GM12878 (cell line): ENCODE results near the gene TAAR9. TPM values are rescaled to one million over a fixed set of nuclear protein-coding genes. Genes with fewer than 3 reads are reported as not detected.

Source experiments
- ATAC-seq: fragments of 200-7000 bp; cut with Tn5 transposase; 3 replicates; pipeline ENCODE4 v1.9.1; 2020; ENCODE audit warnings: mild to moderate bottlenecking, moderate library complexity
- BruUV-seq: library from RNA; stranded (reverse); fragments of 400-500 nt; replicated peaks from 2 replicates; lab custom pipeline; 2021; lab: Mats Ljungman, UMichigan
- CTCF ChIA-PET: fragments of 300-600 bp; sonication (Branson Sonifier 250); formaldehyde crosslinking; extraction: SDS; loops from one replicate; lab custom pipeline; 2021; ENCODE audit warnings: inconsistent platforms; lab: Yijun Ruan, JAX
- POLR2A ChIA-PET: fragments of 350-600 bp; formaldehyde crosslinking; extraction: SDS; loops from one replicate; lab custom pipeline; 2021; ENCODE audit warnings: inconsistent platforms; lab: Charles Lee
- RAD21 ChIA-PET: fragments of 300-600 bp; sonication (Branson Sonifier 250); formaldehyde crosslinking; loops from one replicate; lab custom pipeline; 2023; ENCODE audit warnings: antibody characterized with exemption; ENCODE audit not compliant: unreplicated experiment; lab: Charles Lee
- SMC1A ChIA-PET: fragments of 300-600 bp; sonication (Branson Sonifier 250); formaldehyde crosslinking; loops from one replicate; lab custom pipeline; 2023; ENCODE audit not compliant: unreplicated experiment, uncharacterized antibody; lab: Charles Lee
- DNase-seq: peaks from one replicate; pipeline ENCODE4 v3.0.0-alpha.2; 2011; ENCODE audit warnings: low read depth, low spot score
- FAIRE-seq: peaks from 3 replicates; lab custom pipeline; 2011; peaks lifted over from hg19 to GRCh38; lab: Jason Lieb, UNC
- H2AFZ ChIP-seq: 2 replicates; pipeline ENCODE4 v1.6.0; 2011; ENCODE audit warnings: low read depth, low read length, control low read depth; ENCODE audit not compliant: control insufficient read depth
- H3K27ac ChIP-seq: 2 replicates; pipeline ENCODE4 v1.5.1; 2011; ENCODE audit warnings: control low read depth; ENCODE audit not compliant: control insufficient read depth, insufficient read depth
- H3K27me3 ChIP-seq, 2 experiments: replicated peaks in 1 of 2; 2 replicates each; pipeline versions ENCODE4 v1.6.0 to v1.6.1; 2011; ENCODE audit warnings: low read length in 1 of 2; ENCODE audit not compliant: control insufficient read depth in 2 of 2, insufficient read depth in 2 of 2
- H3K36me3 ChIP-seq, 2 experiments: 2 replicates each; pipeline ENCODE4 v1.5.1; 2011; ENCODE audit warnings: low read length in 1 of 2; ENCODE audit not compliant: control insufficient read depth in 2 of 2, insufficient read depth in 2 of 2
- H3K4me1 ChIP-seq: 2 replicates; pipeline ENCODE4 v1.6.1; 2011; ENCODE audit warnings: mild to moderate bottlenecking, low read length, moderate library complexity, mixed read lengths; ENCODE audit not compliant: control insufficient read depth, insufficient read depth
- H3K4me2 ChIP-seq: 2 replicates; pipeline ENCODE4 v1.6.0; 2011; ENCODE audit warnings: control low read depth; ENCODE audit not compliant: control insufficient read depth, insufficient read depth
- H3K4me3 ChIP-seq: fragments of 200-600 bp; sonication (generic); 2 replicates; pipeline ENCODE4 v1.5.1; 2016
- H3K79me2 ChIP-seq: 2 replicates; pipeline ENCODE4 v1.6.0; 2011; ENCODE audit warnings: low read length; ENCODE audit not compliant: control insufficient read depth, insufficient read depth
- H3K9ac ChIP-seq: 2 replicates; pipeline ENCODE4 v1.8.0; 2011; ENCODE audit warnings: low read length, control low read depth, mixed read lengths; ENCODE audit not compliant: control insufficient read depth, insufficient read depth
- H3K9me3 ChIP-seq: replicated peaks from 3 replicates; pipeline ENCODE4 v1.5.1; 2011; ENCODE audit warnings: mild to moderate bottlenecking, low read length; ENCODE audit not compliant: control insufficient read depth, insufficient read depth
- H4K20me1 ChIP-seq: 2 replicates; pipeline ENCODE4 v1.6.0; 2011; ENCODE audit not compliant: control insufficient read depth, insufficient read depth
- ETV6 ChIP-seq, 2 experiments: fragments of 450-650 bp in 1 of 2; IDR thresholded peaks in 1 of 2; conservative IDR thresholded peaks in 1 of 2; 2 replicates each; pipeline ENCODE4 v1.6.1; 2014; ENCODE audit warnings: antibody characterized with exemption in 1 of 2, borderline replicate concordance in 1 of 2, low read depth in 1 of 2, mild to moderate bottlenecking in 1 of 2, moderate library complexity in 1 of 2
- MEF2B ChIP-seq: fragments of 450-650 bp; IDR thresholded peaks from 2 replicates; pipeline ENCODE4 v1.6.1; 2018; ENCODE audit warnings: mild to moderate bottlenecking, moderate library complexity; ENCODE audit not compliant: partially characterized antibody, poor library complexity, severe bottlenecking
- MTA2 ChIP-seq: fragments of 450-650 bp; IDR thresholded peaks from 2 replicates; pipeline ENCODE4 v1.6.1; 2016; ENCODE audit warnings: low read depth, mild to moderate bottlenecking, moderate library complexity
- POU2F2 ChIP-seq: IDR thresholded peaks from 3 replicates; pipeline ENCODE4 v1.6.1; 2011; ENCODE audit warnings: low read depth, mild to moderate bottlenecking, low read length, borderline replicate concordance
- RELB ChIP-seq: fragments of 450-650 bp; IDR thresholded peaks from 2 replicates; pipeline ENCODE4 v1.6.1; 2017; ENCODE audit warnings: low read depth, mild to moderate bottlenecking, moderate library complexity
- SREBF1 ChIP-seq: IDR thresholded peaks from 2 replicates; pipeline ENCODE4 v1.6.1; 2012; ENCODE audit warnings: mild to moderate bottlenecking, low read length
- TARDBP ChIP-seq: IDR thresholded peaks from 2 replicates; pipeline ENCODE4 v1.6.1; 2016; ENCODE audit warnings: borderline replicate concordance
- ZNF384 ChIP-seq: IDR thresholded peaks from 2 replicates; pipeline ENCODE4 v1.6.1; 2012; ENCODE audit warnings: low read depth, mild to moderate bottlenecking, low read length, improper control_type of control experiment, borderline replicate concordance
- WGBS: methylation state at CpG from one replicate; pipeline ENCODE4 v1.1.6; 2016; ENCODE audit warnings: low lambda C conversion rate; ENCODE audit not compliant: insufficient replicate concordance, insufficient coverage; ENCODE audit errors: missing lambda C conversion rate; 5-methylcytosine and 5-hydroxymethylcytosine counted together
- in situ Hi-C: fragments of 300-500 bp; cut with MboI; formaldehyde crosslinking; loops from 9 replicates; pipeline ENCODE4 v1.14.3; 2018; ENCODE audit warnings: mixed read lengths
- intact Hi-C: fragments of 100-400 bp; cut with micrococcal nuclease; formaldehyde crosslinking; loops from one replicate; pipeline ENCODE4 v1.14.2; 2022; ENCODE audit not compliant: unreplicated experiment
- polyA plus RNA-seq, 11 experiments: library from polyadenylated mRNA; depleted of rRNA in 4 of 11; unstranded in 6 of 11; stranded (reverse) in 5 of 11; fragments of >200 nt; fragmentation: Nextera tagmentation in 4 of 11; fragmentation: Illumina TruSeq in 1 of 11; extraction: Ambion mirVana in 4 of 11; extraction: Trizol in 1 of 11; gene quantifications; 1 replicate in 1 of 11; 2 replicates in 10 of 11; pipeline versions ENCODE4 v1.2.1 to v1.2.3, GENCODE V29; 2011 to 2016; ENCODE audit warnings: inconsistent platforms in 2 of 11, missing spikeins in 2 of 11, low read depth in 1 of 11
- total RNA-seq, 4 experiments: library from RNA; depleted of rRNA in 3 of 4; stranded (reverse); fragments of >200 nt in 3 of 4; fragmentation: Illumina TruSeq in 1 of 4; extraction: Trizol in 1 of 4; gene quantifications; 2 replicates each; pipeline versions ENCODE4 v1.2.1 to v1.2.3, GENCODE V29; 2013 to 2021

The TAAR9 gene
- total and polyA plus RNA-seq, 10 of the 15 experiments (the other 5 are each of a cell fraction or from before 2014, with no cell fraction given) = not detected

GRCh38 chr6:132527791-132528190 lies 10.3 kb upstream of the TAAR9 start:
- intact Hi-C loops = loop anchor here (5.0 kb wide), 1 partner anchor 120 kb away; no protein-coding TSS in a partner anchor
- ChIA-PET RAD21 (interaction anchor here (1.4 kb wide), 1 partner anchor 248 kb away, joined by 5 read pairs; no protein-coding TSS in a partner anchor), POLR2A (no interaction called here), CTCF (interaction anchor here (0.6 to 4.3 kb wide), 9 partner anchors 9 to 434 kb away, joined by 3 to 20 read pairs (median 3); partner anchors contain the start of genes SLC18B1 and STX7)
- no peak overlapping the region for H2AFZ ChIP-seq
- H3K27ac ChIP-seq = no peak overlapping the region
- H3K9ac ChIP-seq = no peak overlapping the region
- no peak for DNase-seq
- no peaks in the 10 kb centered on the region; a peak in 1 of 4 replicates for H3K27me3 ChIP-seq
- no peak for FAIRE-seq
- H4K20me1 ChIP-seq = no peaks in the 10 kb centered on the region
- no peak for ATAC-seq
- H3K36me3 ChIP-seq = no peaks in the 10 kb centered on the region
- no peak overlapping the region for H3K4me2 ChIP-seq
- 26% methylated on average over 6 of the region's 6 CpGs for WGBS
- BruUV-seq = no TSS peak
- no peaks in the 10 kb centered on the region for H3K9me3 ChIP-seq
- TF ChIP-seq POU2F2 (no peak), MEF2B (peak; percentile 61), RELB (no peak), ZNF384 (no peak), MTA2 (no peak), TARDBP (no peak), ETV6 (conservative IDR thresholded peaks at IDR 0.05 in 1 of 2, IDR thresholded peaks at IDR 0.05 in 1 of 2; ENCODE audit: borderline replicate concordance in 1 of 2, low read depth in 1 of 2) (no peak), SREBF1 (no peak)
- TF ChIP-seq, all 136 proteins: peak for 1
- in situ Hi-C loops = loop anchor here (10.0 kb wide), 1 partner anchor 267 kb away; the partner anchor contains the start of gene SLC18B1
- Histone ChIP-seq H3K4me3 (no peak overlapping the region), H3K4me1 (no peaks in the 10 kb centered on the region), H3K79me2 (no peaks in the 10 kb centered on the region)
- SMC1A ChIA-PET = interaction anchor here (1.1 to 2.4 kb wide), 2 partner anchors 31 to 252 kb away, joined by 3 to 11 read pairs; no protein-coding TSS in a partner anchor
